ENCODE measurements around the gene GOLGB1.
A peak's percentile ranks its signal among the peaks of the same experiment; 100 is the strongest.

The GOLGB1 gene

DNA sequence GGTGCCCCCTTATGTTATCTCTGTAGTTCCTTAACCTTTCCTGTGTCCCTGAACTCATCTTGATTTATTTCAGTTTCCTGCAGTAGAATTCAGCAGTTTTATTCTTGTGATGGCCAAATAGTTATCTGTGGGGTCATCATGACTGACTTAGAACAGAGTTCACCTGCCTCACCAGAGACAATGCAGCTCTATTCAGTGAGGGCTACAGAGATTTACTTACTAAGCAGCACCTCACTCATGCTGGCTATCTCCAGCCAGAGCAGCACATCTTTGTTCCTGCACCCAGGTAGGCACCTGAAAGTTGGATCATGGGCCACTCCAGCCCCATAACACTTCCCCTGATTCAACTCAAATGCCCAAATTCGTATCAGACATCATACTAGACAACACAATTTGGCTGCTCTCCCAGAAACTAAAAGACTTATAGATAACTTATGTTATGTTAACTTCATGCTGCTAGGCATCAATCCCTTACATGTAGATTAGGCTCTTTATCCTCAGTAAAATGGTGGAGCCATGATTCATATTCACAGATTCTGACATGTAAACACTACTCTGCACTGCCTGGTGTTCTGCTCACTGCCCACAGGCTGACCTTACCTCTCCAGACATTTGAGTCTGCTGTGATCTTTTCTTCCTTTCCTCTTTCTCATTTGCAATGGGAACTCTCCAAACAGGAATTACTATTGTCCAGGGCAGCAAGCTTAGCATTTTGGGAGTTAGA, 9.3 kb upstream of the GOLGB1 start:
- H3K36me3 Mint-ChIP-seq (ENCODE audit: low read depth), result no peaks in the 10 kb centered on the region
- DNase-seq, result no peak
- no peak overlapping the region for H3K27ac Mint-ChIP-seq
- H3K27me3 Mint-ChIP-seq (ENCODE audit: low read depth, poor library complexity), result peaks cover 28% of the 10 kb centered on the region
- TF ChIP-seq CTCF (IDR thresholded peaks at IDR 0.05), result no peak
- H3K9me3 Mint-ChIP-seq, result no peaks in the 10 kb centered on the region
- peaks cover 3% of the 10 kb centered on the region for H3K4me1 Mint-ChIP-seq
- H3K4me3 Mint-ChIP-seq, result no peak overlapping the region

- no peaks in the 10 kb centered on the region for H3K9me3 Mint-ChIP-seq
- no peaks in the 10 kb centered on the region for H3K36me3 Mint-ChIP-seq (ENCODE audit: low read depth)
- no peaks in the 10 kb centered on the region for H3K4me1 Mint-ChIP-seq
- no peak for DNase-seq
- no peak for TF ChIP-seq CTCF (IDR thresholded peaks at IDR 0.05)
- H3K27me3 Mint-ChIP-seq (ENCODE audit: low read depth, poor library complexity), result peaks cover 34% of the 10 kb centered on the region
- no peak overlapping the region for H3K27ac Mint-ChIP-seq
- no peak overlapping the region for H3K4me3 Mint-ChIP-seq
These were observed 8.4 kb upstream of the GOLGB1 start for GRCh38 chr3:121757812-121758545.

GRCh38 chr3:121757087-121757811, 7.7 kb upstream of the GOLGB1 start:
- no peaks in the 10 kb centered on the region for H3K9me3 Mint-ChIP-seq
- no peaks in the 10 kb centered on the region for H3K4me1 Mint-ChIP-seq
- H3K4me3 Mint-ChIP-seq, result no peak overlapping the region
- H3K27ac Mint-ChIP-seq, result no peak overlapping the region
- peak; percentile 29 for DNase-seq
- peaks cover 41% of the 10 kb centered on the region for H3K27me3 Mint-ChIP-seq (ENCODE audit: low read depth, poor library complexity)
- H3K36me3 Mint-ChIP-seq (ENCODE audit: low read depth), result no peaks in the 10 kb centered on the region
- TF ChIP-seq CTCF (IDR thresholded peaks at IDR 0.05), result no peak

GRCh38 chr3:121752772-121753171, 3.2 kb upstream of the GOLGB1 start:
- no peaks in the 10 kb centered on the region for H3K4me1 Mint-ChIP-seq
- peaks cover 56% of the 10 kb centered on the region for H3K27me3 Mint-ChIP-seq (ENCODE audit: low read depth, poor library complexity)

DNA sequence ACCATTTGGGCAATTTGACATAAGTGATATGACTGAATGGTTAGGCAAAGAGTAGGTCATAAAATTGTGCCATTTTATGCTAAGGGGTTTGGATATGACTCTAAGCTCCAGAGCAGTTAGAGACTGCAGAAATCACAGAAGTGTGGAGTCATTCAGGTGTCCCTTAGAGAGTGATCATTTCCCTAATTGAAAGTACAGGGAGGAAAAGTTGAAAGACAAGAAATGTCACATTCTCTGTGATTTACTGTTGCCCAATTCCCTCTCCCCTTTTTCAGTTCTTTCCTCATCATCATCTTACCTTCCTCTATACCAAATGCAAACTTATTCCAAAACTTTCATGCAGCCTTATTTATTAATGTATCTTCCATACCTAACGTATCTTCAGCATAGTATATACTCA, 2.7 kb upstream of the GOLGB1 start:
- no peak for TF ChIP-seq CTCF (IDR thresholded peaks at IDR 0.05)
- DNase-seq, result no peak
- no peaks in the 10 kb centered on the region for H3K9me3 Mint-ChIP-seq
- H3K4me1 Mint-ChIP-seq, result no peaks in the 10 kb centered on the region
- H3K4me3 Mint-ChIP-seq, result no peak overlapping the region
- H3K27me3 Mint-ChIP-seq (ENCODE audit: low read depth, poor library complexity), result peaks cover 53% of the 10 kb centered on the region
- no peaks in the 10 kb centered on the region for H3K36me3 Mint-ChIP-seq (ENCODE audit: low read depth)
- H3K27ac Mint-ChIP-seq, result no peak overlapping the region

More at GRCh38 chr3:121752772-121753171, 3.2 kb upstream of the GOLGB1 start:
- Mint-ChIP-seq H3K36me3 (ENCODE audit: low read depth) (no peaks in the 10 kb centered on the region), H3K27ac (no peak overlapping the region), H3K4me3 (no peak overlapping the region), H3K9me3 (no peaks in the 10 kb centered on the region)
- TF ChIP-seq CTCF (IDR thresholded peaks at IDR 0.05), result no peak
- no peak for DNase-seq

All from nephron progenitor cell (in vitro differentiated cells).